Mesodermal cell (in vitro differentiated cells): ENCODE data around the gene GRIK3.

Source experiments
- H3K27ac ChIP-seq: 2 replicates; pipeline ENCODE4 v1.7.0; 2013; ENCODE audit warnings: mild to moderate bottlenecking, low read depth, low read length, moderate library complexity; ENCODE audit not compliant: severe bottlenecking
- H3K36me3 ChIP-seq: 2 replicates; pipeline ENCODE4 v1.7.1; 2013; ENCODE audit warnings: mild to moderate bottlenecking, low read length, moderate library complexity; ENCODE audit not compliant: control insufficient read depth, insufficient read depth
- H3K4me1 ChIP-seq: one replicate; pipeline ENCODE4 v1.7.1; 2013; ENCODE audit warnings: mild to moderate bottlenecking, low read length; ENCODE audit not compliant: insufficient read depth, control insufficient read depth, poor library complexity, severe bottlenecking
- H3K4me3 ChIP-seq: 2 replicates; pipeline ENCODE4 v1.7.0; 2013; ENCODE audit warnings: low read length, control low read depth, mild to moderate bottlenecking; ENCODE audit not compliant: insufficient read depth, poor library complexity, severe bottlenecking; ENCODE audit errors: extremely low read depth
- H3K9me3 ChIP-seq: 2 replicates; pipeline ENCODE4 v1.7.1; 2013; ENCODE audit warnings: mild to moderate bottlenecking, low read length, moderate library complexity; ENCODE audit not compliant: control insufficient read depth
- WGBS, 2 experiments: methylation state at CpG; one replicate each; pipeline ENCODE4 v1.1.5; 2013; ENCODE audit warnings: missing lambda C conversion rate in 2 of 2; ENCODE audit not compliant: insufficient coverage in 2 of 2; 5-methylcytosine and 5-hydroxymethylcytosine counted together

The GRIK3 gene

DNA sequence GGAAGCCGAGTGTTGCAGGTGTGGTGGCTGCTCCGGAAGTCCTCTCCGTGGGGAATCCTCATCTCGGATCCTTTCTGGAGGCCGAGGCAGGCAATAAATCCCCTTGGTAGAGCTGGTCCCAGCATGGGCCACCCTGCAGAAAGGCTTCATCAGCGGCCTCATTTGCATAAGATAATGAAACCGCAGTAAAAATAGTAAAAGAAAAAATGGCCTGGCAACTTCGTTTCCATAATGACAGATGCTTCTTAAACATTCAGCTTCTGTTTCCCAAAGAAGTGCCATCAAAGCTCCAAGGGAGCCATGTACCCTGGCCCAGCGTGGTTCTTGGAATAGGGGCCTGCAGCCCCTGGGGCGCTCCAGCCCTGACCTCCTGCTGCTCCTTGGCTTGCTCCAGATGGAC lies 244.1 kb downstream of the GRIK3 start:
- H3K4me1 ChIP-seq: no peaks in the 10 kb centered on the region
- H3K9me3 ChIP-seq: no peaks in the 10 kb centered on the region
- H3K36me3 ChIP-seq: no peaks in the 10 kb centered on the region
- 67 to 82% methylated on average over 7 to 10 of the region's 10 CpGs for WGBS, 2 experiments
- no peak overlapping the region for H3K27ac ChIP-seq
- H3K4me3 ChIP-seq: no peak overlapping the region

DNA sequence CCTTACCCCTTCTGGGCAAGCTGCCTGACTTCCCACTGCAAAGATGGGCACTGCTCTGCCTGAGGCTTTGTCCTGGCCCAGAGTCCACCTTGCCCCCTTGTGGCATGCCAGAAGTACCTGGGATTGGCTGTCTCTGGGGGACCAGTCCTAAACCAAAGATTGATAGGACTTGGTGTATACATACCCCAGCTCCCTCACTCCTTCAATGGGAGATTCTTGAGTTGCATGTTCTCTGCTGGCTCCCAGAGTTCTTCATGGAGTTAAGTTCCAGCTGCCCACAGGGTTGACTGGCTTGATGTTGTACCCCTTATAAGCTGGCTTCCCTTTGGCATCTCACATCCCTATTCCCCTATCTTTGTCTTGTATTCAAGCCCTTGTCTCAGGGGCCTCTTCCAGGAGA lies 244.8 kb downstream of the GRIK3 start:
- H3K27ac ChIP-seq: no peak overlapping the region
- no peak overlapping the region for H3K4me3 ChIP-seq
- H3K4me1 ChIP-seq: no peaks in the 10 kb centered on the region
- no peaks in the 10 kb centered on the region for H3K36me3 ChIP-seq
- H3K9me3 ChIP-seq: no peaks in the 10 kb centered on the region

DNA sequence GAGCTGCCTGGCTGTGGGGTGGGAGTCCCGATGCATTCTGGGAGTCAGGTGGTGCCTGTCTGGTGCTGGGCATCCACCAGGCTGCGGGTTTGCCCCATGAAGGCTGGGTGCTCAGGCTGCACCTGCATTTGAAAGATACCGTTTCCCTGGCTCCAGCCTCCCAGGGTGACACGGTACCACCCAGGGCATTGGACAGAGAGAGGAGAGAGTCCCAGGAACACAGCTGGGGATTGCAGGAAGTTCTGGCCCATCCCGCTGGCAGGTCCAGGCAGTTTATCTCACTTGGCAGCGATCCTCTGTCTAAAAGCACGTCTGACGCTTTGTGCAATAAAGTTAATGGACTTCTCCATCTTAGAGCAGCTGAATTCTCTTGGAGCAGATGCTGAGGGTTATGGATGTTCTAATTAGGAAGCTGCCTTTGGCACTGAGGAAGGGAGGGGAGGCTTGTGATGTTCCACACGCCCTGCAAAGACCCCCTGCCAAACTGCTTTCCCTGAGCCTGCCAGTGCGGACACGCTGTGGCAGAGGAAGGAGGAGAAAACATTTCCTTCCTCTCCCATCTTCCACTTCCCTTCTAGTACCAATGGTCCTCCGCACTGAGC lies 246.9 kb downstream of the GRIK3 start:
- no peak overlapping the region for H3K27ac ChIP-seq

DNA sequence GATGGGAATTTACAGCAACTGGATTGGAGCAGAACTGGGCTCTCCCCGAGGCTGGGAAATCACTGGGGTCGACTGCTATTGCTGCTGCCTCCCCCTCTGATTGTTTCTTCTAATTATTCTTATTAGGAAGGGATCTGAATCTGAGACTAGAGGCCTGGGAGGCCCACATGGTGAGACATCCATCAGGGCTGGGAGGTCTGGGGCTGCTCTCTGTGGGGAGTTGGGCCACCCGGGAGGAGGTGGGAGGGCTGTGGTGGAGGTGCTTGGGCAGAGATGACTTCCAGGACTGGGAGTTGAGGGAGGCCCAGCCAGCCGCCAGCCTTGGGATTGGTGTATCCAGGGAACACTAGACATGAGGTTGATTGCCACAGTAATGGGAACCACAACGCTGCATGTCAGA lies 247.9 kb downstream of the GRIK3 start:
- no peak overlapping the region for H3K4me3 ChIP-seq
- H3K4me1 ChIP-seq: no peaks in the 10 kb centered on the region
- H3K27ac ChIP-seq: no peak overlapping the region
- H3K9me3 ChIP-seq: no peaks in the 10 kb centered on the region
- H3K36me3 ChIP-seq: no peaks in the 10 kb centered on the region
- WGBS, 2 experiments: 83 to 93% methylated on average over 3 to 4 of the region's 5 CpGs

More for the DNA sequence above, 246.9 kb downstream of the GRIK3 start:
- no peaks in the 10 kb centered on the region for H3K4me1 ChIP-seq
- no peaks in the 10 kb centered on the region for H3K36me3 ChIP-seq
- no peak overlapping the region for H3K4me3 ChIP-seq
- 91 to 98% methylated on average over 6 to 7 of the region's 12 CpGs for WGBS, 2 experiments
- no peaks in the 10 kb centered on the region for H3K9me3 ChIP-seq

DNA sequence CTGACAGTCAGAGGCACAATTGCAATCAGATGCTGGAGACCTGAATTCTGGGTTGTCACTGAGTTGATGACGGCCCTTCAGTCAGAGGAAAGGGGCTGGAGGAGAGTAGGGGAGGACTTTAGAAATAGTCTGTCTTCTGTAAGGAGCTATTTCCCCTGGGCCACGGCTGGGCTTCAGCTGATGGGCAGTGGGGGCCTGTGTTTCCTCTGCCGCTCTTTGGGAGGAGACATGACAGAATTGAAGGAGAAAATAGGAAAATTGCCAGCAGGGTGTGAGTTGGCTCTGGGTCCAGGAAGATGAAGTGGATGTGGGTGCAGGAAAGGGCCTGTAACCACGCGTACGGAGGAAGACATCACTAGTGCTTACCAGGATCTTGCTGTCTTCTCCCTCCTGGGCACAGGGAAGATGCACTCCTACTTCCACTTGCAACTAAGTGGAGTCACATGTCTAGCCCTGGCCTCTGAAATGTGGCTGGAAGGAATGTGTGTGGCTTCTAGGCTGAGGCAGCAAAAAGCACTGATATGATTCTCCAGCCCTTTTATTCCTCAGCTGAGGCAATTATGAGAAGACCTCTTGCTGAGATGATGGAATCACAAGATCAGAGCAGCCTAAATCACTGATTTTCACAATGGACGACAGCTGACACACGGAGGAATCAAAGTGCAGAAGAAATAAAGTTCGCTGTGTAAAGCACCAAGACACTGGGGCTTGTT lies 250.0 kb downstream of the GRIK3 start:
- Histone ChIP-seq H3K36me3 (no peaks in the 10 kb centered on the region), H3K4me3 (no peak overlapping the region), H3K9me3 (no peaks in the 10 kb centered on the region), H3K4me1 (no peaks in the 10 kb centered on the region), H3K27ac (no peak overlapping the region)
- 88 to 92% methylated on average over 6 of the region's 9 CpGs for WGBS, 2 experiments

DNA sequence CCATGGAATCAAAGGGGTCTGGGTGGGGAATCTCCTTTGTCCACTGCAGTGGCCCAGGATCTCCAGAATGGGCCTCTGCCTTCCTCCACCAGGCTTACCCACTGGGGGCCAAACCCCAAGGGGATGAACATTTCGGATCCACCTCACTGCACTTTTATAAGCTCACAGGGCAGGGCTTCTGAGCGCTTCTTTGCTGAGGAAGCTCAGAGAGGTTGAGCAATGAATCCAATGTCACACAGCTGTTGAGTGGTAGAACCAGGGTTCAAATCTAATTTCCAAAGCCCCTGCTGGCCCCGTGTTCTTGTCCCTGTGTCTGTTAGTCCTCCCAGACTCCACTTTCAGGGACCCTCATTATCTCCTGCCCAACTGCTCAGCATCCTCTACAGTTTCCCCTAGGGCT lies 250.8 kb downstream of the GRIK3 start:
- WGBS, 2 experiments: 87 to 98% methylated on average over 3 of the region's 3 CpGs
- Histone ChIP-seq H3K4me1 (no peaks in the 10 kb centered on the region), H3K27ac (no peak overlapping the region), H3K36me3 (no peaks in the 10 kb centered on the region), H3K9me3 (no peaks in the 10 kb centered on the region), H3K4me3 (no peak overlapping the region)

DNA sequence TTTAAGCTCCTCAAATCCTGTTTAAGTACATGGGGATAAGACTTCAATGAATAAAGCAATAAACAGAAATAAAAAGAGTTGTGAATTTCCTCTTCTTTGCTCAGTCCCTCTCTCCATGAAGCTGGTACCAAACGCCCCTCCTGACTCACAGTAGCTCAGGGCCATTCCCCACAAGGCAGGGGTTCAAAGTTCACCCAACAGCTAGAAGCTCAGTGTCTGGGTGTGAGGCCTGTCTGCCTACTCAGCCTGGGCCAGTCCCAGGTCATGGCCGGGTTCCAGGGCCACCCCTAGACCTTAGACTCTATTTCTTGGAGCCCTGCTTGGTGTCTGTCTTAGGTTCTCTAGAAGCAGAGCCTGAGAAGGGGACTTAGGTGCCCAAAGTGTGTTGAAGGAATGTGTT lies 251.5 kb downstream of the GRIK3 start:
- H3K9me3 ChIP-seq: no peaks in the 10 kb centered on the region
- no peaks in the 10 kb centered on the region for H3K36me3 ChIP-seq
- H3K27ac ChIP-seq: no peak overlapping the region
- 62% methylated on average over 2 of the region's 2 CpGs; no CpG with 5 or more reads in 1 of the 2 experiments for WGBS, 2 experiments
- H3K4me1 ChIP-seq: no peaks in the 10 kb centered on the region
- H3K4me3 ChIP-seq: no peak overlapping the region

DNA sequence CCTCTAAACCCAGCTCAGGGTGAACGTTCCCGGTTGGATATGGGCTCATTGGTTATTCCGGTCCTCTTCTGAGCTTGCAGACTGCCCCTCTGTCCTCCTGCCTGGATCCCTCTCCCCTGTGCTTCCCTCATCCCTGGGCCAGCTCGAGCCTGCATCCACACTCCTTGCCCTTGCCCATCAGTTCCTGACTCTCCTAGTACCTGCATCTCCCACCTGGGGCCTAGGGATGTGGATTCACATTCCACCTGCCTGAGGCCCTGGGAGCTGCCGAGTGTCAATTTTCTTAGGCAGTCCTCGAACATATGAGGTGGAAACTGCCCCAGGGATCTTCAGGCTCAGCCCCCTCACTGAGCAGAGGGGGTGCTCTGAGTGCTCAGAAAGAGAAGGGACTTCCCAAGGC lies 252.2 kb downstream of the GRIK3 start:
- H3K36me3 ChIP-seq: no peaks in the 10 kb centered on the region
- no peaks in the 10 kb centered on the region for H3K9me3 ChIP-seq
- H3K4me3 ChIP-seq: no peak overlapping the region
- no peak overlapping the region for H3K27ac ChIP-seq
- WGBS, 2 experiments: 79 to 86% methylated on average over 5 to 6 of the region's 6 CpGs
- H3K4me1 ChIP-seq: no peaks in the 10 kb centered on the region

DNA sequence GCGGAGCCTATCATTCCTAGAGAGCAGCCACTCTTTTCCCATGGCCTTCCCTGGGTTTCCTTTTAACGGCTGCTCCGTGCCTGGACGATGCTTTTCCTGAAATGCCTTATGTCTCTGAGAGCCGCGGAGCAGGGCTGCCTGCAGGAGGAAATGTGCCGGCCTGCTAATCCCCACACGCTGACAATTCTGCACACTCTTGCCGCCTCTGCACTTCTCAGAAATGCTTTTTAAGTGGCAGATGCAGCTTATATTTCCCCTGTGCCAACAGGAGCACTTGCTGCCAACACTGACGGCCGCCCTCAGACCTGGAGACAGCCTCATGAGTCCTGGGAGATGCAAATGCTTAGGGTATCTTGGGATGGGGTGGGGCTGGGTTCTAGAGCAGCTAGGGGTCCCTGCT lies 253.2 kb downstream of the GRIK3 start:
- H3K4me1 ChIP-seq: no peaks in the 10 kb centered on the region
- H3K4me3 ChIP-seq: no peak overlapping the region
- H3K9me3 ChIP-seq: no peaks in the 10 kb centered on the region
- H3K36me3 ChIP-seq: no peaks in the 10 kb centered on the region
- 91 to 92% methylated on average over 8 to 11 of the region's 11 CpGs for WGBS, 2 experiments
- no peak overlapping the region for H3K27ac ChIP-seq

DNA sequence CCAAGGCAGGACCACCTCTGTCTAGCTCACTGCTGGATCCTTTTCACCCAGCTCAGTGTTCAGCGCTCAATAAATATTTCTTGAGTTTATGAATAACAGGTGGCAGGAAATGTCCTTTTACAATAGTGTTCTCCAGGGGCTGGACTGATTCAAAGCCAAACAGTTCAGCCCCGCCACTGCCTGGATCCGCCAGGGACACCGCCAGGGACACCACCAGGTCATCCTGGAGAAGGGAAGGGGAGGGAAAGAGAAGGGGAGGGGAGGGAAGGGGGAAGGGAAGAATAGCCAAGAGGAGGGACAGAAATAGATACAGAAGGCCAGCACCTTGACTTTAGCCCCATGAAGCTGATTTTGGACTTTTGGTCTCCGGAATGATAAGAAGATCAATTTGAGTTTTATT lies 255.6 kb downstream of the GRIK3 start:
- Histone ChIP-seq H3K4me3 (no peak overlapping the region), H3K27ac (no peak overlapping the region), H3K4me1 (no peaks in the 10 kb centered on the region), H3K9me3 (no peaks in the 10 kb centered on the region), H3K36me3 (no peaks in the 10 kb centered on the region)
- WGBS, 2 experiments: 79 to 88% methylated on average over 4 of the region's 5 CpGs
